Neuronal stem cell (in vitro differentiated cells): Measurements from ENCODE around the gene NEIL3.

Experiments used
- DNase-seq: peaks from one replicate; pipeline ENCODE4 v3.0.0-alpha.2; 2013; ENCODE audit warnings: low spot score
- H2AFZ ChIP-seq: one replicate; pipeline ENCODE4 v1.6.1; 2013; ENCODE audit warnings: mild to moderate bottlenecking, low read length, inconsistent platforms
- H2AK5ac ChIP-seq: 2 replicates; pipeline ENCODE4 v1.6.1; 2013; ENCODE audit warnings: low read depth, mild to moderate bottlenecking, inconsistent platforms, low read length, moderate library complexity, mixed read lengths
- H2BK120ac ChIP-seq: 2 replicates; pipeline ENCODE4 v1.6.1; 2013; ENCODE audit warnings: low read depth, mild to moderate bottlenecking, inconsistent platforms, low read length, moderate library complexity, mixed read lengths
- H2BK12ac ChIP-seq: one replicate; pipeline ENCODE4 v1.6.1; 2013; ENCODE audit warnings: low read length, inconsistent platforms
- H2BK15ac ChIP-seq: 2 replicates; pipeline ENCODE4 v1.6.1; 2013; ENCODE audit warnings: mild to moderate bottlenecking, low read length, inconsistent platforms, mixed read lengths
- H2BK5ac ChIP-seq: one replicate; pipeline ENCODE4 v1.6.1; 2013; ENCODE audit warnings: inconsistent platforms, mild to moderate bottlenecking, low read length, moderate library complexity
- H3K14ac ChIP-seq: one replicate; pipeline ENCODE4 v1.6.1; 2013; ENCODE audit warnings: low read length, inconsistent platforms
- H3K18ac ChIP-seq: 2 replicates; pipeline ENCODE4 v1.6.1; 2013; ENCODE audit warnings: low read length, inconsistent platforms
- H3K23ac ChIP-seq: 2 replicates; pipeline ENCODE4 v1.6.1; 2013; ENCODE audit warnings: low read depth, mild to moderate bottlenecking, mixed read lengths, low read length, inconsistent platforms; ENCODE audit not compliant: poor library complexity
- H3K27ac ChIP-seq: replicated peaks from 3 replicates; pipeline ENCODE4 v1.5.1; 2013; ENCODE audit warnings: low read length, inconsistent platforms
- H3K27me3 ChIP-seq, 3 experiments: 2 replicates each; pipeline ENCODE4 v1.6.1; 2013; ENCODE audit warnings: low read length in 3 of 3, mild to moderate bottlenecking in 2 of 3, inconsistent platforms in 1 of 3, low read depth in 1 of 3, mixed read lengths in 1 of 3, moderate library complexity in 1 of 3; ENCODE audit not compliant: control insufficient read depth in 3 of 3, insufficient read depth in 3 of 3
- H3K36me3 ChIP-seq, 2 donors: replicated peaks in 1 of 2; 2 replicates each; pipeline ENCODE4 v1.6.1; 2013; ENCODE audit warnings: low read length in 2 of 2; ENCODE audit not compliant: control insufficient read depth in 2 of 2, insufficient read depth in 2 of 2
- H3K4ac ChIP-seq: 2 replicates; pipeline ENCODE4 v1.6.1; 2013; ENCODE audit warnings: inconsistent platforms, mild to moderate bottlenecking, low read length, moderate library complexity
- H3K4me1 ChIP-seq, 2 donors: 1 replicate in 1 of 2; 2 replicates in 1 of 2; pipeline ENCODE4 v1.6.1; 2013; ENCODE audit warnings: low read length in 2 of 2, low read depth in 1 of 2; ENCODE audit not compliant: control insufficient read depth in 2 of 2, insufficient read depth in 1 of 2
- H3K4me2 ChIP-seq: one replicate; pipeline ENCODE4 v1.6.1; 2013; ENCODE audit warnings: mild to moderate bottlenecking, low read length, inconsistent platforms; ENCODE audit not compliant: insufficient read depth, poor library complexity, severe bottlenecking
- H3K4me3 ChIP-seq, 2 donors: 2 replicates each; pipeline ENCODE4 v1.5.1; 2013; ENCODE audit warnings: low read length in 2 of 2, mild to moderate bottlenecking in 2 of 2, inconsistent platforms in 1 of 2, moderate library complexity in 1 of 2
- H3K79me1 ChIP-seq: one replicate; pipeline ENCODE4 v1.6.1; 2013; ENCODE audit warnings: low read depth, mild to moderate bottlenecking, inconsistent platforms, low read length, moderate library complexity
- H3K9ac ChIP-seq: one replicate; pipeline ENCODE4 v1.6.1; 2013; ENCODE audit warnings: mild to moderate bottlenecking, low read depth, low read length, inconsistent platforms; ENCODE audit not compliant: poor library complexity
- H3K9me3 ChIP-seq, 2 donors: replicated peaks in 1 of 2; 2 replicates each; pipeline versions ENCODE3 to v1.6.1; 2013; ENCODE audit warnings: low read length in 2 of 2, mild to moderate bottlenecking in 2 of 2, inconsistent platforms in 1 of 2, low read depth in 1 of 2, mixed read lengths in 1 of 2, moderate library complexity in 1 of 2; ENCODE audit not compliant: control insufficient read depth in 2 of 2, insufficient read depth in 1 of 2
- H4K8ac ChIP-seq: one replicate; pipeline ENCODE4 v1.6.1; 2013; ENCODE audit warnings: low read depth, mild to moderate bottlenecking, inconsistent platforms, low read length, moderate library complexity
- H4K91ac ChIP-seq: one replicate; pipeline ENCODE4 v1.6.1; 2013; ENCODE audit warnings: low read length, low read depth, mild to moderate bottlenecking, inconsistent platforms; ENCODE audit not compliant: poor library complexity
- WGBS, 2 donors: extraction: QIAGEN DNeasy Blood & Tissue Kit; methylation state at CpG; one replicate each; pipeline ENCODE4 v1.1.7; 2013; ENCODE audit warnings: missing lambda C conversion rate in 2 of 2, mixed read lengths in 1 of 2; ENCODE audit not compliant: insufficient read length in 2 of 2, insufficient replicate concordance in 1 of 2; ENCODE audit errors: extremely low coverage in 2 of 2; 5-methylcytosine and 5-hydroxymethylcytosine counted together

NEIL3 gene

GRCh38 chr4:177367336-177367735 is 57.7 kb downstream of the NEIL3 start:
- Histone ChIP-seq H3K79me1 (no peaks in the 10 kb centered on the region), H3K36me3 (peaks cover 0 to 14% of the 10 kb centered on the region in 2 donors), H2BK120ac (no peak overlapping the region), H4K8ac (no peak overlapping the region), H3K27me3 (no peaks in the 10 kb centered on the region), H3K4me3 (no peak overlapping the region), H3K4me2 (no peak overlapping the region), H4K91ac (no peak overlapping the region), H3K9me3 (no peaks in the 10 kb centered on the region), H3K4me1 (no peaks in the 10 kb centered on the region), H3K18ac (no peak overlapping the region), H2AFZ (no peak overlapping the region), H3K23ac (no peak overlapping the region), H2AK5ac (no peak overlapping the region), H3K27ac (no peak overlapping the region), H2BK12ac (no peak overlapping the region), H3K4ac (no peak overlapping the region), H3K9ac (no peak overlapping the region), H2BK5ac (no peak overlapping the region), H2BK15ac (no peak overlapping the region), H3K14ac (no peak overlapping the region)
- DNase-seq: no peak
- no CpG with 5 or more reads among the region's 3 CpGs for WGBS, 2 donors

- Histone ChIP-seq H2AFZ (no peak overlapping the region), H3K9ac (no peak overlapping the region), H3K36me3 (no peaks in the 10 kb centered on the region), H3K9me3 (no peaks in the 10 kb centered on the region), H3K27ac (no peak overlapping the region), H3K18ac (no peak overlapping the region), H3K4ac (no peak overlapping the region), H3K27me3 (no peaks in the 10 kb centered on the region), H3K4me2 (no peak overlapping the region), H2BK120ac (no peak overlapping the region), H2BK15ac (no peak overlapping the region), H3K23ac (no peak overlapping the region), H2BK5ac (no peak overlapping the region), H3K4me3 (no peak overlapping the region), H3K14ac (no peak overlapping the region), H2AK5ac (no peak overlapping the region), H4K8ac (no peak overlapping the region), H3K79me1 (no peaks in the 10 kb centered on the region), H3K4me1 (peaks cover 0 to 2% of the 10 kb centered on the region in 2 donors), H2BK12ac (no peak overlapping the region), H4K91ac (no peak overlapping the region)
- no CpG with 5 or more reads among the region's 5 CpGs for WGBS, 2 donors
- DNase-seq: no peak
Observed at GRCh38 chr4:177369372-177369771, 59.7 kb downstream of the NEIL3 start.

DNA sequence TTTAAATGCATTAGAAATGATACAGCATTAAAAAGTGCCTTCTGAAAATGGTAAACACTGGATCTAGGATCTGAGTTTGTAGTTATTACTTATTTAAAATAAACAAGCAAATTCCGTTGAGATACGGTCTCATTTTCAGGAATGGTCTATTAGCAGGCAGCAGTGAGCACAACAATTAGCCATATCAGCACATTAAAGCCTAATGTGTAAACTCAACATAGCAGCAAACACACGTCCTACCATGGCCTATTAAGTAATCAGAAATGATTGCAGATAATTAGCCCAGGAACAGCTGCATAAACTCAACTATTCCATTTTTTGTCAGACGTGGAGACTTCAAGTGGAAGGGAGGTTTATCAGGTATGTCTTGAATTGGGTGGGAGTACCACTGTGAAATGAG is 61.8 kb downstream of the NEIL3 start:
- H2AK5ac ChIP-seq: no peak overlapping the region
- H3K18ac ChIP-seq: no peak overlapping the region
- no peaks in the 10 kb centered on the region for H3K9me3 ChIP-seq
- no peak overlapping the region for H2AFZ ChIP-seq
- H3K4me3 ChIP-seq: no peak overlapping the region
- no peak overlapping the region for H4K8ac ChIP-seq
- no peaks in the 10 kb centered on the region for H3K36me3 ChIP-seq
- no peak overlapping the region for H3K4me2 ChIP-seq
- H3K4ac ChIP-seq: no peak overlapping the region
- H3K23ac ChIP-seq: no peak overlapping the region
- H2BK12ac ChIP-seq: no peak overlapping the region
- H3K27me3 ChIP-seq: no peaks in the 10 kb centered on the region
- no peak overlapping the region for H3K27ac ChIP-seq
- H3K9ac ChIP-seq: no peak overlapping the region
- H4K91ac ChIP-seq: no peak overlapping the region
- no peaks in the 10 kb centered on the region for H3K79me1 ChIP-seq
- H2BK15ac ChIP-seq: no peak overlapping the region
- no peak overlapping the region for H3K14ac ChIP-seq
- DNase-seq: no peak
- H2BK5ac ChIP-seq: no peak overlapping the region
- no CpG with 5 or more reads among the region's 4 CpGs for WGBS, 2 donors
- H2BK120ac ChIP-seq: no peak overlapping the region
- peaks cover 0 to 11% of the 10 kb centered on the region in 2 donors for H3K4me1 ChIP-seq

DNA sequence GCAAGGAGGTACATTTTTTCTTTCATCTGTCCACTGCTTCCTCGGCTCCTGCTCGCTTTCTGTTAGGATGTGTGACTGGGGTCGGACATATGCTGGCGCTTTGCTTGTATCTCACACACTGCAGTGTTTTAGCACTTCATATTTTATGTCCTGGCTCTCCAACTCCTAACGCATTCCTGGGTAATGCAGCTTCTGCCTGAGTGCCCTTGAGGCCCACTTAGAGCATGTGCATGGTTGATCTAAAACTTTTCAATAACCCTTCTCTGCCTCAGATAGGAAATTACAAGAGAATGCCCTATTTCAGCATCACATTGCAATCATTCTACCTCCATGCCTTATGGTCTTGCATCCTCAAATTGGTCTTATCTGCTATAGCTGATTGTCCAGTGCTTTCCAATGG is 65.3 kb downstream of the NEIL3 start:
- H3K14ac ChIP-seq: no peak overlapping the region
- no peak overlapping the region for H2AK5ac ChIP-seq
- no peak overlapping the region for H4K91ac ChIP-seq
- H3K27me3 ChIP-seq: no peaks in the 10 kb centered on the region
- H2BK120ac ChIP-seq: no peak overlapping the region
- peak; percentile 1 for DNase-seq
- no peak overlapping the region for H4K8ac ChIP-seq
- no CpG with 5 or more reads among the region's 5 CpGs for WGBS, 2 donors
- no peak overlapping the region for H3K18ac ChIP-seq
- H3K79me1 ChIP-seq: no peaks in the 10 kb centered on the region
- no peaks in the 10 kb centered on the region for H3K36me3 ChIP-seq
- no peak overlapping the region for H2BK5ac ChIP-seq
- peaks cover 0 to 13% of the 10 kb centered on the region in 2 donors for H3K4me1 ChIP-seq
- H3K4me3 ChIP-seq: no peak overlapping the region
- peak overlapping the region; percentile 20 for H2AFZ ChIP-seq
- no peak overlapping the region for H2BK12ac ChIP-seq
- no peaks in the 10 kb centered on the region for H3K9me3 ChIP-seq
- no peak overlapping the region for H3K23ac ChIP-seq
- H3K4me2 ChIP-seq: no peak overlapping the region
- no peak overlapping the region for H3K9ac ChIP-seq
- H3K27ac ChIP-seq: peak overlapping the region; percentile 69
- no peak overlapping the region for H2BK15ac ChIP-seq
- H3K4ac ChIP-seq: no peak overlapping the region
